HFF-Myc (cell line): ENCODE measurements around the gene ZC2HC1B.

ENCODE experiments used
- DNase-seq: peaks from one replicate; pipeline ENCODE4 v3.0.0-alpha.2; 2011; ENCODE audit warnings: low read depth; ENCODE audit errors: extremely low read depth
- H3K4me3 ChIP-seq: replicated peaks from 2 replicates; pipeline ENCODE4 v1.5.1; 2011; ENCODE audit warnings: low read depth, mild to moderate bottlenecking, control low read depth, low read length
- CTCF ChIP-seq: IDR thresholded peaks from 2 replicates; pipeline ENCODE4 v1.5.1; 2012; ENCODE audit warnings: mild to moderate bottlenecking, low read depth, low read length, control low read depth; ENCODE audit errors: missing control alignments

The ZC2HC1B gene

GRCh38 chr6:143976806-143977349 lies 112.6 kb downstream of the ZC2HC1B start:
- no peak for TF ChIP-seq CTCF
- DNase-seq = no peak
- no peak overlapping the region for H3K4me3 ChIP-seq

GRCh38 chr6:143980921-143981320 lies 116.6 kb downstream of the ZC2HC1B start:
- DNase-seq = no peak
- no peak for TF ChIP-seq CTCF
- H3K4me3 ChIP-seq = no peak overlapping the region

GRCh38 chr6:143982968-143983367 lies 118.7 kb downstream of the ZC2HC1B start:
- no peak for DNase-seq
- H3K4me3 ChIP-seq = no peak overlapping the region
- TF ChIP-seq CTCF = no peak

GRCh38 chr6:143984666-143985065 lies 120.4 kb downstream of the ZC2HC1B start:
- no peak for DNase-seq
- no peak overlapping the region for H3K4me3 ChIP-seq
- TF ChIP-seq CTCF = no peak

GRCh38 chr6:143986463-143987065 lies 122.3 kb downstream of the ZC2HC1B start:
- no peak for DNase-seq
- H3K4me3 ChIP-seq = no peak overlapping the region
- no peak for TF ChIP-seq CTCF
